ENCODE results near the gene SLC2A8. TPM values are rescaled to one million over a fixed set of nuclear protein-coding genes. Genes with fewer than 3 reads are reported as not detected.

Gene SLC2A8
- polyA plus RNA-seq, 1 donor (not counting 4 experiments of a cell fraction or from before 2014, with no cell fraction given) = 7.1 TPM

GRCh38 chr9:127388037-127388855 is 8.7 kb upstream of the SLC2A8 start:
- H4K20me1 ChIP-seq (ENCODE audit: control insufficient read depth, extremely low read depth, insufficient read depth, low read length) = no peaks in the 10 kb centered on the region
- TF ChIP-seq EZH2 (IDR thresholded peaks at IDR 0.05; ENCODE audit: low read length) (no peak), CTCF (optimal IDR thresholded peaks at IDR 0.05 in 1 of 3, IDR thresholded peaks at IDR 0.05 in 1 of 3, conservative IDR thresholded peaks at IDR 0.05 in 1 of 3; ENCODE audit: extremely low read depth in 1 of 3, insufficient read depth in 2 of 3, low read length in 3 of 3) (no peak)
- DNase-seq (ENCODE audit: low read depth, low spot score) (peak; percentile 73), FAIRE-seq (peak; percentile 86)
- no peaks in the 10 kb centered on the region for H3K27me3 ChIP-seq (ENCODE audit: control insufficient read depth, extremely low read depth, insufficient read depth, low read length)
- H3K9me3 ChIP-seq (ENCODE audit: control insufficient read depth, low read depth, low read length) = no peaks in the 10 kb centered on the region
- no peak overlapping the region for H2AFZ ChIP-seq (ENCODE audit: control insufficient read depth, low read length)
- H3K4me3 ChIP-seq (ENCODE audit: control insufficient read depth in 2 of 3, extremely low read depth in 1 of 3, insufficient read depth in 2 of 3, low read depth in 1 of 3, low read length in 3 of 3) = no peak overlapping the region
- dilution Hi-C loops (cut with MboI; ENCODE audit: extremely low pct_ligation_motif_present, low sequenced_read_pairs) = no loop called here
- no peaks in the 10 kb centered on the region for H3K36me3 ChIP-seq (ENCODE audit: control insufficient read depth in 2 of 2, extremely low read depth in 1 of 2, insufficient read depth in 2 of 2, low read length in 2 of 2)
- no peaks in the 10 kb centered on the region for H3K9me1 ChIP-seq (ENCODE audit: control insufficient read depth, extremely low read depth, insufficient read depth, low read length)
- peak overlapping the region; percentile 66 for H3K4me2 ChIP-seq (ENCODE audit: control insufficient read depth, extremely low read depth, insufficient read depth, low read depth, low read length)
- H3K9ac ChIP-seq (ENCODE audit: control insufficient read depth, extremely low read depth, insufficient read depth, low read length) = peak overlapping the region; percentile 46
- peaks cover 15% of the 10 kb centered on the region for H3K4me1 ChIP-seq (ENCODE audit: control insufficient read depth, extremely low read depth, insufficient read depth, low read length)
- no peaks in the 10 kb centered on the region for H3K79me2 ChIP-seq (ENCODE audit: control insufficient read depth, insufficient read depth, low read length)
- H3K27ac ChIP-seq (ENCODE audit: control insufficient read depth, insufficient read depth, low read length) = peak overlapping the region; percentile 71

- Histone ChIP-seq H3K27me3 (ENCODE audit: control insufficient read depth, extremely low read depth, insufficient read depth, low read length) (no peaks in the 10 kb centered on the region), H4K20me1 (ENCODE audit: control insufficient read depth, extremely low read depth, insufficient read depth, low read length) (no peaks in the 10 kb centered on the region), H3K36me3 (ENCODE audit: control insufficient read depth in 2 of 2, extremely low read depth in 1 of 2, insufficient read depth in 2 of 2, low read length in 2 of 2) (no peaks in the 10 kb centered on the region), H3K9me3 (ENCODE audit: control insufficient read depth, low read depth, low read length) (no peaks in the 10 kb centered on the region), H2AFZ (ENCODE audit: control insufficient read depth, low read length) (no peak overlapping the region), H3K4me1 (ENCODE audit: control insufficient read depth, extremely low read depth, insufficient read depth, low read length) (peaks cover 15% of the 10 kb centered on the region), H3K4me2 (ENCODE audit: control insufficient read depth, extremely low read depth, insufficient read depth, low read depth, low read length) (peak overlapping the region; percentile 66), H3K9ac (ENCODE audit: control insufficient read depth, extremely low read depth, insufficient read depth, low read length) (peak overlapping the region; percentile 46), H3K4me3 (ENCODE audit: control insufficient read depth in 2 of 3, extremely low read depth in 1 of 3, insufficient read depth in 2 of 3, low read depth in 1 of 3, low read length in 3 of 3) (no peak overlapping the region), H3K27ac (ENCODE audit: control insufficient read depth, insufficient read depth, low read length) (peak overlapping the region; percentile 71), H3K79me2 (ENCODE audit: control insufficient read depth, insufficient read depth, low read length) (no peaks in the 10 kb centered on the region), H3K9me1 (ENCODE audit: control insufficient read depth, extremely low read depth, insufficient read depth, low read length) (no peaks in the 10 kb centered on the region)
- FAIRE-seq = no peak
- dilution Hi-C loops (cut with MboI; ENCODE audit: extremely low pct_ligation_motif_present, low sequenced_read_pairs) = no loop called here
- DNase-seq (ENCODE audit: low read depth, low spot score) = no peak
- TF ChIP-seq CTCF (optimal IDR thresholded peaks at IDR 0.05 in 1 of 3, IDR thresholded peaks at IDR 0.05 in 1 of 3, conservative IDR thresholded peaks at IDR 0.05 in 1 of 3; ENCODE audit: extremely low read depth in 1 of 3, insufficient read depth in 2 of 3, low read length in 3 of 3) (no peak), EZH2 (IDR thresholded peaks at IDR 0.05; ENCODE audit: low read length) (no peak)
Observed at GRCh38 chr9:127388856-127389238, 8.1 kb upstream of the SLC2A8 start.
